Trophoblast cell (in vitro differentiated cells and primary cell): Measurements from ENCODE around the gene GOLGA6A.
A peak's percentile ranks its signal among the peaks of the same experiment; 100 is the strongest.

ENCODE experiments used
- DNase-seq, 2 donors: peaks; one replicate each; pipeline ENCODE4 v3.0.0-alpha.2; 2016
- H2AFZ ChIP-seq: 2 replicates; pipeline ENCODE4 v1.6.1; 2013; ENCODE audit warnings: low read length, moderate library complexity, mild to moderate bottlenecking; ENCODE audit not compliant: insufficient read depth, poor library complexity
- H2AK5ac ChIP-seq: 2 replicates; pipeline ENCODE4 v1.6.1; 2013; ENCODE audit warnings: mild to moderate bottlenecking, low read length
- H2BK120ac ChIP-seq: 2 replicates; pipeline ENCODE4 v1.6.1; 2013; ENCODE audit warnings: low read length, mild to moderate bottlenecking, moderate library complexity; ENCODE audit not compliant: insufficient read depth, poor library complexity
- H2BK12ac ChIP-seq: 2 replicates; pipeline ENCODE4 v1.6.1; 2013; ENCODE audit warnings: mild to moderate bottlenecking, low read length, moderate library complexity
- H2BK5ac ChIP-seq: 2 replicates; pipeline ENCODE4 v1.6.1; 2013; ENCODE audit warnings: low read length, low read depth, moderate library complexity, mild to moderate bottlenecking; ENCODE audit not compliant: poor library complexity
- H3K14ac ChIP-seq: 2 replicates; pipeline ENCODE4 v1.6.1; 2013; ENCODE audit warnings: mild to moderate bottlenecking, low read length
- H3K18ac ChIP-seq: 2 replicates; pipeline ENCODE4 v1.6.1; 2013; ENCODE audit warnings: mild to moderate bottlenecking, low read length
- H3K23ac ChIP-seq: 2 replicates; pipeline ENCODE4 v1.6.1; 2013; ENCODE audit warnings: low read length
- H3K27ac ChIP-seq: 2 replicates; pipeline ENCODE4 v1.5.1; 2013; ENCODE audit warnings: low read depth, mild to moderate bottlenecking, inconsistent platforms, low read length, moderate library complexity
- H3K27me3 ChIP-seq: 2 replicates; pipeline ENCODE4 v1.6.1; 2013; ENCODE audit warnings: inconsistent platforms, mild to moderate bottlenecking, low read length, moderate library complexity; ENCODE audit not compliant: insufficient read depth
- H3K36me3 ChIP-seq, 2 experiments: 1 replicate in 1 of 2; 2 replicates in 1 of 2; pipeline ENCODE4 v1.6.1; 2013; ENCODE audit warnings: low read length in 2 of 2, mild to moderate bottlenecking in 2 of 2, moderate library complexity in 1 of 2; ENCODE audit not compliant: insufficient read depth in 2 of 2, control insufficient read depth in 1 of 2
- H3K4ac ChIP-seq: 2 replicates; pipeline ENCODE4 v1.6.1; 2013; ENCODE audit warnings: low read depth, mild to moderate bottlenecking, low read length, moderate library complexity
- H3K4me1 ChIP-seq, 2 experiments: 1 replicate in 1 of 2; 2 replicates in 1 of 2; pipeline ENCODE4 v1.6.1; 2013; ENCODE audit warnings: low read length in 2 of 2, mild to moderate bottlenecking in 2 of 2, moderate library complexity in 1 of 2; ENCODE audit not compliant: insufficient read depth in 2 of 2, control insufficient read depth in 1 of 2
- H3K4me2 ChIP-seq: 2 replicates; pipeline ENCODE4 v1.6.1; 2013; ENCODE audit warnings: inconsistent platforms, mild to moderate bottlenecking, low read length, moderate library complexity
- H3K4me3 ChIP-seq: 2 replicates; pipeline ENCODE4 v1.5.1; 2013; ENCODE audit warnings: mild to moderate bottlenecking, low read depth, low read length, inconsistent platforms
- H3K79me1 ChIP-seq: one replicate; pipeline ENCODE4 v1.6.1; 2013; ENCODE audit warnings: low read length
- H3K79me2 ChIP-seq: 2 replicates; pipeline ENCODE4 v1.6.1; 2013; ENCODE audit warnings: low read length, mild to moderate bottlenecking; ENCODE audit not compliant: control insufficient read depth, insufficient read depth, poor library complexity
- H3K9ac ChIP-seq: 2 replicates; pipeline ENCODE4 v1.6.1; 2013; ENCODE audit warnings: mild to moderate bottlenecking, low read length
- H3K9me3 ChIP-seq: 2 replicates; pipeline ENCODE4 v1.6.1; 2013; ENCODE audit warnings: low read depth, mild to moderate bottlenecking, control low read depth, inconsistent platforms, low read length; ENCODE audit not compliant: insufficient read depth
- H4K12ac ChIP-seq: 2 replicates; pipeline ENCODE4 v1.6.1; 2013; ENCODE audit warnings: low read depth, mild to moderate bottlenecking, low read length, moderate library complexity
- H4K8ac ChIP-seq: 2 replicates; pipeline ENCODE4 v1.6.1; 2013; ENCODE audit warnings: low read depth, mild to moderate bottlenecking, low read length, moderate library complexity
- H4K91ac ChIP-seq: one replicate; pipeline ENCODE4 v1.6.1; 2013; ENCODE audit warnings: low read depth, mild to moderate bottlenecking, low read length, moderate library complexity
- WGBS: extraction: QIAGEN DNeasy Blood & Tissue Kit; methylation state at CpG from one replicate; pipeline ENCODE4 v1.1.7; 2013; ENCODE audit warnings: missing lambda C conversion rate; ENCODE audit not compliant: insufficient read length, insufficient coverage; ENCODE audit errors: extremely low coverage; 5-methylcytosine and 5-hydroxymethylcytosine counted together

Gene GOLGA6A

DNA sequence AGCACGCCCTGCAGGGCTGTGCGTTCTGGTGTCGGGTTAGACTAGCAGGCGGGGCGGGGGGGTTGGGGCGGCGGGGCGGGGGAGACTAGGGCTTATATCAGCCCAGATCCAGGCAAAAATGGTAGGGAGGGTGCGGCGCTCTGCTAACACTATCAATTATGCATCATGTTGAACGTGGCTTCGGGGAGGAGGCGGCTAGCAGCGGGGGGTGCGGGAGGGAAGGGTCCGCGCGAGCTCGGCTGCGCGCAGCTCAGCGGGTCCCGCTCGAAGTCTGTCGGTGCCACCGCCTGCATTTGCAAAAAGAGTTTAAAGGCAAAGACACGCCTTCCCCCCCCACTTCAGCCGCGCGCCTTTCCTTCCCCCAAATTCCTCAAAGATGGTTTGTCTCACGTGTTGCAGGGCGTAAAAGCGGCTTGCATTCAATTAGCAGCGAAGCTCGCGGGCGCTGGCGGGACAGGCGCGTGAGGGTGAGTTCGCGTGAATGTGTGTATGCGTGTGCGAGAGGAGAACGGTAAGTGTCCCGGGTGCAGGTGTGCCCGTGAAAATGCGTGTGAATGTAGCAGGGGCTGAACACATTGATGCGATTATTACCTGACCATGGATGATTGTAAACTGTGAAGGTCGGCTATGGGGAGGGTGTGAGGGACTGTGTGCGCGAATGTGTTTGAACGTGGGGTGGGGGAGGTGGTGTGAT lies 48.0 kb upstream of the GOLGA6A start, which contains the start of gene ISLR2:
TSS of gene ISLR2 (plus strand) at position 432 of the 694 bp plus-strand sequence. CDS start 2,169 bp downstream, outside the sequence.
- Histone ChIP-seq H2BK12ac (no peak within 1 kb of the TSS), H4K91ac (no peak within 1 kb of the TSS), H4K12ac (no peak within 1 kb of the TSS), H3K18ac (no peak within 1 kb of the TSS), H3K4ac (no peak within 1 kb of the TSS), H3K27me3 (peaks cover 76% of the 10 kb centered on the region), H3K23ac (no peak within 1 kb of the TSS), H3K79me1 (no peaks in the 10 kb centered on the region), H3K79me2 (no peaks in the 10 kb centered on the region), H3K27ac (no peak within 1 kb of the TSS), H2BK5ac (no peak within 1 kb of the TSS), H3K9ac (no peak within 1 kb of the TSS), H3K14ac (no peak within 1 kb of the TSS), H3K36me3 (no peaks in the 10 kb centered on the region), H4K8ac (no peak within 1 kb of the TSS), H3K4me2 (peak within 1 kb of the TSS; percentile 1), H2AFZ (no peak within 1 kb of the TSS), H3K4me3 (peak within 1 kb of the TSS; percentile 52), H2BK120ac (no peak within 1 kb of the TSS), H3K4me1 (peaks cover 0 to 12% of the 10 kb centered on the region in 2 experiments), H2AK5ac (no peak within 1 kb of the TSS), H3K9me3 (peaks cover 35% of the 10 kb centered on the region)
- DNase-seq: no peak
- WGBS: no CpG with 5 or more reads among the region's 53 CpGs

DNA sequence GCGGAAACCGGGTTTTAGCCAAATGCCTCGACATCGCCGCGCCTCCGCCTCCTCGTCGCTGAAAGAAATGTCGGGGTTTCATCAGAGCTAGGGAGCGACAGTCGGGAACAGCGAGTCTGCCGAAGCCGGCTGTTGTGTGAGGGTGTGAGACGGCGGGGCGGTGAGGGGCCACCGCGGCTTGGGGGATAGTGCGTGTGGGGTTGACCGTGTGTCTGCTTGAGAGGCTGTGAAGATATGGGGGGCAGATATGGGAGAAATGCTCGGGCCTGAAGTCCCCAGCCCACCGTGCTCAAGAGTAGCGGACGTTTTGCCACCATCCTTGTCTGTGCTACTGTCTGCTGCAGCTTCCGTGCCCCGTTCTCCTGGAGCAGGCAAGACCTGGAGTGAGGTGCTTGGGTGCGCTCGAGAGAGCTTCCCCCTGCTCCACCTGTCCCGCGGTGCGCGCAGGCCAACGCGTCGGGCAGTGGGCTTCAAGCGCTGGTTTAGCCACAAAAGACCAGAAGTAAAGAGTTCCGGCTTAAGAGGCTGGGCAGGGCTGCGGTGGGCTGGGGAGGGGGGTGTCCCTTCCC lies 47.3 kb upstream of the GOLGA6A start:
- WGBS: no CpG with 5 or more reads among the region's 40 CpGs
- H3K79me2 ChIP-seq: no peaks in the 10 kb centered on the region
- H3K27ac ChIP-seq: no peak overlapping the region
- no peak overlapping the region for H2BK12ac ChIP-seq
- no peak overlapping the region for H3K23ac ChIP-seq
- peaks cover 70% of the 10 kb centered on the region for H3K27me3 ChIP-seq
- no peak overlapping the region for H3K14ac ChIP-seq
- no peak overlapping the region for H4K91ac ChIP-seq
- no peak overlapping the region for H3K18ac ChIP-seq
- no peak for DNase-seq
- H4K12ac ChIP-seq: no peak overlapping the region
- no peak overlapping the region for H2BK5ac ChIP-seq
- H3K4me2 ChIP-seq: peak overlapping the region; percentile 1
- H3K4me3 ChIP-seq: no peak overlapping the region
- H4K8ac ChIP-seq: no peak overlapping the region
- peaks cover 0 to 9% of the 10 kb centered on the region in 2 experiments for H3K4me1 ChIP-seq
- peaks cover 30% of the 10 kb centered on the region for H3K9me3 ChIP-seq
- H3K9ac ChIP-seq: no peak overlapping the region
- no peak overlapping the region for H3K4ac ChIP-seq
- H3K36me3 ChIP-seq: no peaks in the 10 kb centered on the region
- no peak overlapping the region for H2BK120ac ChIP-seq
- H2AFZ ChIP-seq: no peak overlapping the region
- no peak overlapping the region for H2AK5ac ChIP-seq
- no peaks in the 10 kb centered on the region for H3K79me1 ChIP-seq

DNA sequence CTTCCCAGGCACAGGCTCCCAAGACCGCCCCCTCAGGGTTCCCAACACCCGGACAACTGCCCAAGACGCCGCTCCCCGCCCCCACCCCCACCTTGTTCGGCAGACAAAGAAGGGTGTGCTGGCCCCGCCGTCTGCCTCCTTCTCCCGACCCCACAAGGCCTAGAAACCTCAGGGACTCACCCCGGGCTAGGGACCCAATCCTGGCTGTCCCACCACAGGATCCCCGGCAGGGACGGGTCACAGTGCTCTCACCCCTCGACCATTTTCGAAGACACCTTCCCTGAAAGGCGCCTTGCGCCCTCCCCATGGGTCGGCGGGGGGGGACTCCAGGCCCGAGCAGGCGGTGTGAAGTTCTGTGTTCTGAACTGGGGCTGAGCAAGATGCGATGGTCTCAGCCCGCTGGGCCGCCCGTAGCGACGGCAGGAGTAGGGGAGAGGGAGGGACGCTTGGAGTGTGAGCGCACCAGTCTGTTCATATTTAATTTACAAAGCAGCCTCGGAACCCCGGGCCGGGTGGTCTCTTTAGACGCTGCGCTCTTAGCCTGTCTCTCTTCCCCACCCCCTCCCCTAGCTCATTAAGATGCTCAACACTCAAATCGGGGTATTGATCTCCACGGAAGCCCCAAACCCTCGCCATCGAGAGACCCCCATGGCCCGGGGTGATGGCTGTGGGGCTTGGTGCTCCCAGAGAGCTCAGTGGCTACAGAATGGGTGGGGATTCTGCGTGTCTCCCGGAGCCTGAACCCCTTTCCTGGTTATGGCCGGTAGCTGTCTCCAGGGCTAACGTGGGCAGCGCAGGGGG lies 46.6 kb upstream of the GOLGA6A start:
- H3K79me1 ChIP-seq: no peaks in the 10 kb centered on the region
- H3K4ac ChIP-seq: no peak overlapping the region
- peaks cover 63% of the 10 kb centered on the region for H3K27me3 ChIP-seq
- DNase-seq: no peak
- H3K4me3 ChIP-seq: no peak overlapping the region
- H4K8ac ChIP-seq: no peak overlapping the region
- H3K79me2 ChIP-seq: no peaks in the 10 kb centered on the region
- no peak overlapping the region for H2AFZ ChIP-seq
- H4K12ac ChIP-seq: no peak overlapping the region
- no peak overlapping the region for H3K18ac ChIP-seq
- no peak overlapping the region for H3K4me2 ChIP-seq
- H2BK120ac ChIP-seq: no peak overlapping the region
- H3K23ac ChIP-seq: no peak overlapping the region
- no peak overlapping the region for H2AK5ac ChIP-seq
- no peak overlapping the region for H2BK12ac ChIP-seq
- H3K9ac ChIP-seq: no peak overlapping the region
- no peak overlapping the region for H4K91ac ChIP-seq
- no peak overlapping the region for H2BK5ac ChIP-seq
- WGBS: no CpG with 5 or more reads among the region's 43 CpGs
- peaks cover 26% of the 10 kb centered on the region for H3K9me3 ChIP-seq
- H3K27ac ChIP-seq: no peak overlapping the region
- peaks cover 0 to 6% of the 10 kb centered on the region in 2 experiments for H3K4me1 ChIP-seq
- no peak overlapping the region for H3K14ac ChIP-seq
- H3K36me3 ChIP-seq: no peaks in the 10 kb centered on the region

DNA sequence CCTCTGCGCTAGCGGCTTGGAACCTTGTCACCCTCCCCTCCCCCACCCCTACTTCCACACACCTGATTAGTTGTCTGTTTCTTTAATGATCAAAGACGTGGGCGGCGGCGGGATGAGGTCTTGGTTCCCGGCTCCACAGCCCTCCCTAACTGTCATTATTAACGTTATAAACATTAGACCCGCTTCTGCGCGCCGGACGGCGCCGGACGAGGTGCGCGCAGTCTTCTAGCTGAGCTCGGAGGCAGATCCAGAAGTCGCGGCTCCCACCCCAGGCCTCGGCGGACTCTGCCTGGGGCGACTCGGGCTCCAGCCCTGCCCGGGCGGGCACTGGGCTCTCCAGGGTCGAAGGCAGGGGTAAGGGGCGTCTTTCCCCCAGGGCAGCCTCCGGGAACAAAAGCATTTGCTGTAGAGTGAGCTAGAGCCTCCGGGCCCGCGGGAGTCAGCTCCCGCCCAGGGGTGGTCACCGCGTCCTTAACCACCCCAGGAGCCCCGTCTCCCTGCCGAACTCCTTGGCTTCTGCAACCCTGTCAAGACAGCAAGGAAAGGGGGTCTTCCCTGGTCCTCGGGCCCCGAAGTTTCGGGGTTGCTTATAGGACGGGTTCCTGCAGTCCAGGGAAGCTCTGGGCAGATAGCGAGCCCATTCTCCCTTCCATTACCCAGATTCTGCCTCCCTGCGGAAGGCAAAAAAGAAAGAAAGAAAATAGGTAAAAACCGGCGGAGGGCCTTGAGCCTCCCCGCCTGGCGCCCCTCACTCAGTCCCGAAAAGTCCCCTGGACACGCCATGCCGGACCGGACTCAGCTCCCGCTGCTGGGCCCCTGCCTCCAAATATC lies 45.8 kb upstream of the GOLGA6A start:
- no peak overlapping the region for H2AK5ac ChIP-seq
- WGBS: no CpG with 5 or more reads among the region's 53 CpGs
- H2BK120ac ChIP-seq: no peak overlapping the region
- no peak overlapping the region for H3K23ac ChIP-seq
- H4K91ac ChIP-seq: no peak overlapping the region
- H3K27ac ChIP-seq: no peak overlapping the region
- no peak overlapping the region for H4K12ac ChIP-seq
- peak in 1 of 2 donors; percentile 36 for DNase-seq
- no peak overlapping the region for H2AFZ ChIP-seq
- no peaks in the 10 kb centered on the region for H3K79me2 ChIP-seq
- H3K9me3 ChIP-seq: peaks cover 20% of the 10 kb centered on the region
- no peak overlapping the region for H3K4ac ChIP-seq
- H3K9ac ChIP-seq: no peak overlapping the region
- no peak overlapping the region for H3K4me3 ChIP-seq
- H3K4me2 ChIP-seq: peak overlapping the region; percentile 62
- no peak overlapping the region for H3K14ac ChIP-seq
- peaks cover 55% of the 10 kb centered on the region for H3K27me3 ChIP-seq
- H3K4me1 ChIP-seq: peaks cover 0 to 6% of the 10 kb centered on the region in 2 experiments
- H2BK5ac ChIP-seq: no peak overlapping the region
- no peaks in the 10 kb centered on the region for H3K79me1 ChIP-seq
- H3K36me3 ChIP-seq: no peaks in the 10 kb centered on the region
- H4K8ac ChIP-seq: no peak overlapping the region
- no peak overlapping the region for H2BK12ac ChIP-seq
- H3K18ac ChIP-seq: no peak overlapping the region
